ENCODE data around the gene SARM1. TPM values are rescaled to one million over a fixed set of nuclear protein-coding genes. Genes with fewer than 3 reads are reported as not detected.
"Not testable (repeated sequence)": the region's sequence is repeated elsewhere in the genome, so short reads cannot be mapped to it uniquely, and the experiment has no call there.

The SARM1 gene
- total and polyA plus RNA-seq, 2 donors (not counting 3 experiments of a cell fraction or from before 2014, with no cell fraction given) = 5.6 to 7.0 TPM

- peaks cover 40% of the 10 kb centered on the region for H3K4me1 ChIP-seq (ENCODE audit: control insufficient read depth, extremely low read depth, insufficient read depth, low read length)
Observed at GRCh38 chr17:28335959-28336871, 35.3 kb upstream of the SARM1 start.

GRCh38 chr17:28338056-28338768, 33.3 kb upstream of the SARM1 start:
- DNase-seq (ENCODE audit: low read depth, low spot score) = peak; percentile 83

More at GRCh38 chr17:28335959-28336871, 35.3 kb upstream of the SARM1 start:
- Histone ChIP-seq H4K20me1 (replicated peaks; ENCODE audit: control insufficient read depth, extremely low read depth, insufficient read depth, low read length) (no peaks in the 10 kb centered on the region), H2AFZ (ENCODE audit: low read depth, low read length) (peak overlapping the region; percentile 13), H3K9me3 (replicated peaks; ENCODE audit: control insufficient read depth, insufficient read depth, low read length) (no peaks in the 10 kb centered on the region), H3K9ac (replicated peaks; ENCODE audit: extremely low read depth, insufficient read depth, low read length) (peak overlapping the region; percentile 98), H3K9me1 (replicated peaks; ENCODE audit: control insufficient read depth, extremely low read depth, insufficient read depth, low read length) (no peaks in the 10 kb centered on the region), H3K4me3 (replicated peaks in 1 of 3; ENCODE audit: insufficient read depth in 1 of 3, low read depth in 1 of 3, low read length in 3 of 3) (peak overlapping the region; percentile 75 to 95 (median 88)), H3K27ac (ENCODE audit: insufficient read depth, low read depth, low read length) (peak overlapping the region; percentile 86), H3K36me3 (ENCODE audit: control insufficient read depth in 2 of 2, extremely low read depth in 1 of 2, insufficient read depth in 2 of 2, low read length in 2 of 2) (peaks cover 4 to 21% of the 10 kb centered on the region in 2 experiments), H3K79me2 (ENCODE audit: control insufficient read depth, insufficient read depth, low read length) (peaks cover 55% of the 10 kb centered on the region), H3K27me3 (ENCODE audit: control insufficient read depth in 2 of 2, insufficient read depth in 2 of 2, low read length in 2 of 2) (no peaks in the 10 kb centered on the region), H3K4me2 (ENCODE audit: insufficient read depth, low read length) (peak overlapping the region; percentile 78)
- BruUV-seq (replicated peaks) = TSS peak; percentile 46
- dilution Hi-C loops (cut with MboI; ENCODE audit: extremely low pct_ligation_motif_present, low sequenced_read_pairs) = no loop called here
- TF ChIP-seq POLR2A (IDR thresholded peaks at IDR 0.05; ENCODE audit: low read depth, low read length) = peak; percentile 74
- TF ChIP-seq MYC (IDR thresholded peaks at IDR 0.05; ENCODE audit: low read depth, low read length) = no peak
- peak; percentile 59 for TF ChIP-seq JUN (IDR thresholded peaks at IDR 0.05; ENCODE audit: borderline replicate concordance, insufficient read depth, insufficient read length, low read depth)
- DNase-seq (ENCODE audit: low read depth, low spot score) (peak; percentile 91), FAIRE-seq (no peak)
- CTCF ChIA-PET = interaction anchor here (1.1 to 2.5 kb wide), 11 partner anchors 10 to 576 kb away, joined by 3 to 31 read pairs (median 7); partner anchors contain the start of genes LYRM9, POLDIP2 and TMEM97
- intact Hi-C loops (cut with micrococcal nuclease) = loop anchor here (1.0 to 5.0 kb wide), 5 partner anchors 11 to 356 kb away; partner anchors contain the start of genes NLK, POLDIP2 and TMEM97
- POLR2A ChIA-PET = interaction anchor here (0.8 to 2.1 kb wide), 9 partner anchors 10 to 354 kb away, joined by 3 to 34 read pairs (median 3); partner anchors contain the start of genes POLDIP2, SARM1 and TMEM97

GRCh38 chr17:28338769-28339212, 32.7 kb upstream of the SARM1 start:
- H3K9me1 ChIP-seq (replicated peaks; ENCODE audit: control insufficient read depth, extremely low read depth, insufficient read depth, low read length); H2AFZ ChIP-seq (ENCODE audit: low read depth, low read length); H3K27me3 ChIP-seq (ENCODE audit: control insufficient read depth in 2 of 2, insufficient read depth in 2 of 2, low read length in 2 of 2); dilution Hi-C loops (cut with MboI; ENCODE audit: extremely low pct_ligation_motif_present, low sequenced_read_pairs); H3K4me3 ChIP-seq (replicated peaks in 1 of 3; ENCODE audit: insufficient read depth in 1 of 3, low read depth in 1 of 3, low read length in 3 of 3); FAIRE-seq; BruUV-seq (replicated peaks); H4K20me1 ChIP-seq (replicated peaks; ENCODE audit: control insufficient read depth, extremely low read depth, insufficient read depth, low read length); H3K9me3 ChIP-seq (replicated peaks; ENCODE audit: control insufficient read depth, insufficient read depth, low read length); DNase-seq (ENCODE audit: low read depth, low spot score): not testable (repeated sequence)
- Histone ChIP-seq H3K27ac (ENCODE audit: insufficient read depth, low read depth, low read length) (peak overlapping the region; percentile 86), H3K36me3 (ENCODE audit: control insufficient read depth in 2 of 2, extremely low read depth in 1 of 2, insufficient read depth in 2 of 2, low read length in 2 of 2) (peaks cover 14 to 39% of the 10 kb centered on the region in 2 experiments), H3K9ac (replicated peaks; ENCODE audit: extremely low read depth, insufficient read depth, low read length) (peak overlapping the region; percentile 17), H3K4me2 (ENCODE audit: insufficient read depth, low read length) (peak overlapping the region; percentile 65), H3K4me1 (ENCODE audit: control insufficient read depth, extremely low read depth, insufficient read depth, low read length) (peaks cover 39% of the 10 kb centered on the region), H3K79me2 (ENCODE audit: control insufficient read depth, insufficient read depth, low read length) (peaks cover 48% of the 10 kb centered on the region)
- intact Hi-C loops (cut with micrococcal nuclease) = loop anchor here (5.0 kb wide), 1 partner anchor 296 kb away; the partner anchor contains the start of gene NLK
- ChIA-PET CTCF (interaction anchor here (2.6 kb wide), 2 partner anchors 8 to 78 kb away, joined by 10 to 18 read pairs; no protein-coding TSS in a partner anchor), POLR2A (interaction anchor here (0.7 kb wide), 1 partner anchor 15 kb away, joined by 3 read pairs; no protein-coding TSS in a partner anchor)

More at GRCh38 chr17:28338056-28338768, 33.3 kb upstream of the SARM1 start:
- Histone ChIP-seq H3K4me2 (ENCODE audit: insufficient read depth, low read length) (peak overlapping the region; percentile 65), H3K79me2 (ENCODE audit: control insufficient read depth, insufficient read depth, low read length) (peaks cover 48% of the 10 kb centered on the region), H3K36me3 (ENCODE audit: control insufficient read depth in 2 of 2, extremely low read depth in 1 of 2, insufficient read depth in 2 of 2, low read length in 2 of 2) (peaks cover 11 to 34% of the 10 kb centered on the region in 2 experiments), H4K20me1 (replicated peaks; ENCODE audit: control insufficient read depth, extremely low read depth, insufficient read depth, low read length) (no peaks in the 10 kb centered on the region), H3K4me1 (ENCODE audit: control insufficient read depth, extremely low read depth, insufficient read depth, low read length) (peaks cover 40% of the 10 kb centered on the region), H3K27ac (ENCODE audit: insufficient read depth, low read depth, low read length) (peak overlapping the region; percentile 86), H2AFZ (ENCODE audit: low read depth, low read length) (no peak overlapping the region), H3K9me3 (replicated peaks; ENCODE audit: control insufficient read depth, insufficient read depth, low read length) (no peaks in the 10 kb centered on the region), H3K9me1 (replicated peaks; ENCODE audit: control insufficient read depth, extremely low read depth, insufficient read depth, low read length) (no peaks in the 10 kb centered on the region), H3K27me3 (ENCODE audit: control insufficient read depth in 2 of 2, insufficient read depth in 2 of 2, low read length in 2 of 2) (no peaks in the 10 kb centered on the region), H3K4me3 (replicated peaks in 1 of 3; ENCODE audit: insufficient read depth in 1 of 3, low read depth in 1 of 3, low read length in 3 of 3) (peak overlapping the region in 1 of 3 experiments; percentile 46), H3K9ac (replicated peaks; ENCODE audit: extremely low read depth, insufficient read depth, low read length) (peak overlapping the region; percentile 72)
- TF ChIP-seq POLR2A (IDR thresholded peaks at IDR 0.05; ENCODE audit: low read depth, low read length) (no peak), POLR2AphosphoS5 (IDR thresholded peaks at IDR 0.05; ENCODE audit: insufficient read depth, low read depth, low read length) (peak; percentile 23)
- dilution Hi-C loops (cut with MboI; ENCODE audit: extremely low pct_ligation_motif_present, low sequenced_read_pairs) (no loop called here), intact Hi-C loops (cut with micrococcal nuclease) (loop anchor here (5.0 kb wide), 1 partner anchor 296 kb away; the partner anchor contains the start of gene NLK)
- CTCF ChIA-PET = interaction anchor here (2.6 kb wide), 2 partner anchors 9 to 78 kb away, joined by 10 to 18 read pairs; no protein-coding TSS in a partner anchor
- peak; percentile 92 for FAIRE-seq
- BruUV-seq (replicated peaks) = no TSS peak
- POLR2A ChIA-PET = interaction anchor here (0.7 kb wide), 1 partner anchor 16 kb away, joined by 3 read pairs; no protein-coding TSS in a partner anchor
